Measurements from ENCODE around the gene PPP1R37.

The PPP1R37 gene

GRCh38 chr19:45121827-45122345, 28.9 kb downstream of the PPP1R37 start:
- H3K27me3 ChIP-seq (ENCODE audit: insufficient read depth, low read depth), result no peaks in the 10 kb centered on the region
- no peak overlapping the region; the same call in 1 of the 2 replicates for H3K9ac ChIP-seq
- H3K27ac ChIP-seq, result peak overlapping the region; percentile 11; the same call in 1 of the 2 replicates
- TF ChIP-seq CTCF (conservative IDR thresholded peaks at IDR 0.05; ENCODE audit: low read depth, low read length), result no peak
- peaks cover 74% of the 10 kb centered on the region for H3K4me1 ChIP-seq (ENCODE audit: low read depth, poor library complexity, severe bottlenecking)
- no peak overlapping the region for H2AFZ ChIP-seq (ENCODE audit: low read depth)
- no peaks in the 10 kb centered on the region for H4K20me1 ChIP-seq (ENCODE audit: insufficient read depth)
- peak overlapping the region; percentile 100 for H3K4me2 ChIP-seq
- peaks cover 64% of the 10 kb centered on the region for H3K79me2 ChIP-seq (ENCODE audit: insufficient read depth, low read depth)
- no peaks in the 10 kb centered on the region for H3K36me3 ChIP-seq (ENCODE audit: insufficient read depth)
- H3K4me3 ChIP-seq (IDR thresholded peaks at IDR 0.05; ENCODE audit: insufficient read depth, low read depth, low read length), result no peak overlapping the region

- no peak overlapping the region for H2AFZ ChIP-seq (ENCODE audit: low read depth)
- no peak overlapping the region for H3K4me2 ChIP-seq
- H3K9ac ChIP-seq, result no peak overlapping the region
- peaks cover 72% of the 10 kb centered on the region for H3K79me2 ChIP-seq (ENCODE audit: insufficient read depth, low read depth)
- H3K4me3 ChIP-seq (IDR thresholded peaks at IDR 0.05; ENCODE audit: insufficient read depth, low read depth, low read length), result no peak overlapping the region
- no peaks in the 10 kb centered on the region for H3K36me3 ChIP-seq (ENCODE audit: insufficient read depth)
- H3K4me1 ChIP-seq (ENCODE audit: low read depth, poor library complexity, severe bottlenecking), result peaks cover 68% of the 10 kb centered on the region
- H3K27me3 ChIP-seq (ENCODE audit: insufficient read depth, low read depth), result no peaks in the 10 kb centered on the region
- no peak for TF ChIP-seq CTCF (conservative IDR thresholded peaks at IDR 0.05; ENCODE audit: low read depth, low read length)
- H4K20me1 ChIP-seq (ENCODE audit: insufficient read depth), result no peaks in the 10 kb centered on the region
- H3K27ac ChIP-seq, result no peak overlapping the region
Measured at GRCh38 chr19:45122832-45123231, 29.9 kb downstream of the PPP1R37 start.

- no peak overlapping the region for H2AFZ ChIP-seq (ENCODE audit: low read depth)
- H3K4me2 ChIP-seq, result no peak overlapping the region
- peaks cover 66% of the 10 kb centered on the region for H3K4me1 ChIP-seq (ENCODE audit: low read depth, poor library complexity, severe bottlenecking)
- no peaks in the 10 kb centered on the region for H3K36me3 ChIP-seq (ENCODE audit: insufficient read depth)
- no peak overlapping the region for H3K4me3 ChIP-seq (IDR thresholded peaks at IDR 0.05; ENCODE audit: insufficient read depth, low read depth, low read length)
- no peaks in the 10 kb centered on the region for H3K27me3 ChIP-seq (ENCODE audit: insufficient read depth, low read depth)
- TF ChIP-seq CTCF (conservative IDR thresholded peaks at IDR 0.05; ENCODE audit: low read depth, low read length), result no peak
- no peak overlapping the region for H3K9ac ChIP-seq
- no peaks in the 10 kb centered on the region for H4K20me1 ChIP-seq (ENCODE audit: insufficient read depth)
- H3K79me2 ChIP-seq (ENCODE audit: insufficient read depth, low read depth), result peaks cover 76% of the 10 kb centered on the region
- H3K27ac ChIP-seq, result no peak overlapping the region
Measured at GRCh38 chr19:45123440-45123850, 30.5 kb downstream of the PPP1R37 start.

GRCh38 chr19:45124021-45124420, 31.0 kb downstream of the PPP1R37 start:
- no peak overlapping the region for H3K27ac ChIP-seq
- H3K27me3 ChIP-seq (ENCODE audit: insufficient read depth, low read depth), result no peaks in the 10 kb centered on the region
- H2AFZ ChIP-seq (ENCODE audit: low read depth), result no peak overlapping the region
- no peak overlapping the region for H3K4me3 ChIP-seq (IDR thresholded peaks at IDR 0.05; ENCODE audit: insufficient read depth, low read depth, low read length)
- peaks cover 64% of the 10 kb centered on the region for H3K4me1 ChIP-seq (ENCODE audit: low read depth, poor library complexity, severe bottlenecking)
- peaks cover 80% of the 10 kb centered on the region for H3K79me2 ChIP-seq (ENCODE audit: insufficient read depth, low read depth)
- no peak overlapping the region for H3K4me2 ChIP-seq
- H4K20me1 ChIP-seq (ENCODE audit: insufficient read depth), result no peaks in the 10 kb centered on the region
- no peak overlapping the region for H3K9ac ChIP-seq
- no peaks in the 10 kb centered on the region for H3K36me3 ChIP-seq (ENCODE audit: insufficient read depth)
- no peak for TF ChIP-seq CTCF (conservative IDR thresholded peaks at IDR 0.05; ENCODE audit: low read depth, low read length)

All from KMS-11 (cell line).